ENCODE results near the gene BLM.
"Not testable (repeated sequence)": the region's sequence is repeated elsewhere in the genome, so short reads cannot be mapped to it uniquely, and the experiment has no call there.

The BLM gene

DNA sequence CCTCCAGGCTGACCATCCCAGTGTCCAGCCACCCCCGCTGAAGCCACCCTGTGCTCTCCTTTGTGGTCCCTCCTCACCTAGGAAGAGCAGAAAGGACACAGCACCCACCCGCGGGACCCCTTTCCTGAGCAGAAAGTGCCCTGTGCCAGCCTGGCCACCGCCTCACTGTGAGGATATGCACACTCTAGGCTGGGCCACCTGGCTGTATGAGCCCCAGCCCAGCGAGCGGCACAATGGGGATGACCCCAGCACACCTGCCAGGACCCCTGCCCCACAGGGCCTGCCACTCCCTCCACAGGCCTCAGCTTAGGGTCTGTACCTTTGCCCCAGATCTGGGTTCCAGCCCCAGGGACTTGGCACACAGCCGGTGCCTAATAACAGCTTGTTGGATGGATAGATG lies 103.3 kb downstream of the BLM start:
- Histone ChIP-seq H3K27me3 (ENCODE audit: insufficient read depth, low read depth) (no peaks in the 10 kb centered on the region), H3K36me3 (ENCODE audit: insufficient read depth) (no peaks in the 10 kb centered on the region), H3K27ac (no peak overlapping the region), H2AFZ (ENCODE audit: low read depth) (no peak overlapping the region), H3K4me2 (no peak overlapping the region), H3K4me3 (IDR thresholded peaks at IDR 0.05; ENCODE audit: insufficient read depth, low read depth, low read length) (no peak overlapping the region), H4K20me1 (ENCODE audit: insufficient read depth) (no peaks in the 10 kb centered on the region), H3K79me2 (ENCODE audit: insufficient read depth, low read depth) (no peaks in the 10 kb centered on the region), H3K4me1 (ENCODE audit: low read depth, poor library complexity, severe bottlenecking) (peaks cover 34% of the 10 kb centered on the region), H3K9ac (no peak overlapping the region)
- TF ChIP-seq, protein P1, sequence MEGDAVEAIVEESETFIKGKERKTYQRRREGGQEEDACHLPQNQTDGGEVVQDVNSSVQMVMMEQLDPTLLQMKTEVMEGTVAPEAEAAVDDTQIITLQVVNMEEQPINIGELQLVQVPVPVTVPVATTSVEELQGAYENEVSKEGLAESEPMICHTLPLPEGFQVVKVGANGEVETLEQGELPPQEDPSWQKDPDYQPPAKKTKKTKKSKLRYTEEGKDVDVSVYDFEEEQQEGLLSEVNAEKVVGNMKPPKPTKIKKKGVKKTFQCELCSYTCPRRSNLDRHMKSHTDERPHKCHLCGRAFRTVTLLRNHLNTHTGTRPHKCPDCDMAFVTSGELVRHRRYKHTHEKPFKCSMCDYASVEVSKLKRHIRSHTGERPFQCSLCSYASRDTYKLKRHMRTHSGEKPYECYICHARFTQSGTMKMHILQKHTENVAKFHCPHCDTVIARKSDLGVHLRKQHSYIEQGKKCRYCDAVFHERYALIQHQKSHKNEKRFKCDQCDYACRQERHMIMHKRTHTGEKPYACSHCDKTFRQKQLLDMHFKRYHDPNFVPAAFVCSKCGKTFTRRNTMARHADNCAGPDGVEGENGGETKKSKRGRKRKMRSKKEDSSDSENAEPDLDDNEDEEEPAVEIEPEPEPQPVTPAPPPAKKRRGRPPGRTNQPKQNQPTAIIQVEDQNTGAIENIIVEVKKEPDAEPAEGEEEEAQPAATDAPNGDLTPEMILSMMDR (conservative IDR thresholded peaks at IDR 0.05; ENCODE audit: low read depth, low read length) = no peak

DNA sequence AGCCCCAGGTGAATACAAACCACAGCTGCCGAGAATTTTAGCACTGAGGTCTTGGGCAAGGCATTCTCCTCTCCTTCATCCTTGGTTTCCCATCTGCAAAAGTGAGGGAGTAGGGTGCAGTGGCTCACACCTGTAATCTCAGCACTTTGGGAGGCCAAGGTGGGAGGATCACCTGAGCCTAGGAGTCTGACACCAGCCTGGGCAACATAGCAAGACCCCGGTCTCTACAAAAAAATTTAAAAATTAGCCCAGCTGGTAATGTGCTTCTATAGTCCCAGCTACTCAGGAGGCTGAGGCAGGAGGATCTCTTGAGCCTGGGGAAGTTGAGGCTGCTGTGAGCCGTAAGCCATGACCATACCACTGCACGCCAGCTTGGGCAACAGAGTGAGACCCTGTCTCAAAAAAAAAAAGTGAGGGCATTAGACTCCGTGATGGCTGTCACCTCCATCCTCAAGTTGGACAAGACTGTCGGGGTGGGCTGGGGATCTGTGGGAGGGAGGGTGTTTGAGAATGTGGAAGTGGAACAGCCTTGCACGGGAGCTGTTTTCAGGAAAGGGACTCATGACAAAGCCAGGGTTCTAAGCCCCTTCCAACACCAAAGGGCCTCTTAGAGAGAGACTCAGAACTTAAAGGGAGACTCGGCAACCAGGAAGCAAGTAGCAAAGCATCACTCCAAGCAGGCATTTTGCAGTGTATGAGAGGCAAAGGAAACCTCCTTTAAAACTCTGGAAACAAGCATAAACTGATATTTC lies 105.2 kb downstream of the BLM start:
- H3K9ac ChIP-seq = no peak overlapping the region

DNA sequence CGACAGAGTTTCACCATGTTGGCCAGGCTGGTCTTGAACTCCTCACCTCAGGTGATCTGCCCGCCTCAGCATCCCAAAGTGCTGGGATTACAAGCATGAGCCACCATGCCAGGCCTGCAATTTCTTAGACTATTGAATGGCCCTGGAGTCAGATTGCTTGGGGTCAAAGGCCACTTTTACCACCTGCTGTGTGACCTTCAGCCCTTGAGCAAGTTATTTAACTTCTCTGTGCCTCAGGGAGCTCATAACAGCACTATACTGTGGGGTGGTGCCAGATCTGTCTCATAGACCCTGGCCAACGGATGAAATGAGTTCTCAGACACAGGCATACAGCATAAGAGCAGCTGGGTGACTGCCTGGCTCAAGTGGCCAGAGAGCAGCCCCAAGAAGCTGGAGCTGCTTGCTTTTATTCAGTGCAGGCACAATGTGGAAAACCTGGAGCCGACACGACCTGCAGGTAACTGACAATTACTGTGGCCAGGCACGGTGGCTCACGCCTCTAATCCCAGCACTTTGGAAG lies 106.4 kb downstream of the BLM start:
- TF ChIP-seq, protein P1 (conservative IDR thresholded peaks at IDR 0.05; ENCODE audit: low read depth, low read length) = no peak
- Histone ChIP-seq H3K36me3 (ENCODE audit: insufficient read depth) (no peaks in the 10 kb centered on the region), H3K4me1 (ENCODE audit: low read depth, poor library complexity, severe bottlenecking) (peaks cover 4% of the 10 kb centered on the region), H3K79me2 (ENCODE audit: insufficient read depth, low read depth) (no peaks in the 10 kb centered on the region), H3K4me3 (IDR thresholded peaks at IDR 0.05; ENCODE audit: insufficient read depth, low read depth, low read length) (no peak overlapping the region), H4K20me1 (ENCODE audit: insufficient read depth) (no peaks in the 10 kb centered on the region), H2AFZ (ENCODE audit: low read depth) (no peak overlapping the region), H3K27ac (no peak overlapping the region), H3K27me3 (ENCODE audit: insufficient read depth, low read depth) (no peaks in the 10 kb centered on the region), H3K4me2 (no peak overlapping the region), H3K9ac (no peak overlapping the region)

More for the DNA sequence above, 105.2 kb downstream of the BLM start:
- H2AFZ ChIP-seq (ENCODE audit: low read depth) = no peak overlapping the region
- H3K27me3 ChIP-seq (ENCODE audit: insufficient read depth, low read depth) = no peaks in the 10 kb centered on the region
- TF ChIP-seq, protein P1 (conservative IDR thresholded peaks at IDR 0.05; ENCODE audit: low read depth, low read length) = no peak
- no peak overlapping the region for H3K27ac ChIP-seq
- H3K36me3 ChIP-seq (ENCODE audit: insufficient read depth) = no peaks in the 10 kb centered on the region
- peaks cover 15% of the 10 kb centered on the region for H3K4me1 ChIP-seq (ENCODE audit: low read depth, poor library complexity, severe bottlenecking)
- H3K4me2 ChIP-seq = no peak overlapping the region
- H3K79me2 ChIP-seq (ENCODE audit: insufficient read depth, low read depth) = no peaks in the 10 kb centered on the region
- H4K20me1 ChIP-seq (ENCODE audit: insufficient read depth) = no peaks in the 10 kb centered on the region
- no peak overlapping the region for H3K4me3 ChIP-seq (IDR thresholded peaks at IDR 0.05; ENCODE audit: insufficient read depth, low read depth, low read length)

DNA sequence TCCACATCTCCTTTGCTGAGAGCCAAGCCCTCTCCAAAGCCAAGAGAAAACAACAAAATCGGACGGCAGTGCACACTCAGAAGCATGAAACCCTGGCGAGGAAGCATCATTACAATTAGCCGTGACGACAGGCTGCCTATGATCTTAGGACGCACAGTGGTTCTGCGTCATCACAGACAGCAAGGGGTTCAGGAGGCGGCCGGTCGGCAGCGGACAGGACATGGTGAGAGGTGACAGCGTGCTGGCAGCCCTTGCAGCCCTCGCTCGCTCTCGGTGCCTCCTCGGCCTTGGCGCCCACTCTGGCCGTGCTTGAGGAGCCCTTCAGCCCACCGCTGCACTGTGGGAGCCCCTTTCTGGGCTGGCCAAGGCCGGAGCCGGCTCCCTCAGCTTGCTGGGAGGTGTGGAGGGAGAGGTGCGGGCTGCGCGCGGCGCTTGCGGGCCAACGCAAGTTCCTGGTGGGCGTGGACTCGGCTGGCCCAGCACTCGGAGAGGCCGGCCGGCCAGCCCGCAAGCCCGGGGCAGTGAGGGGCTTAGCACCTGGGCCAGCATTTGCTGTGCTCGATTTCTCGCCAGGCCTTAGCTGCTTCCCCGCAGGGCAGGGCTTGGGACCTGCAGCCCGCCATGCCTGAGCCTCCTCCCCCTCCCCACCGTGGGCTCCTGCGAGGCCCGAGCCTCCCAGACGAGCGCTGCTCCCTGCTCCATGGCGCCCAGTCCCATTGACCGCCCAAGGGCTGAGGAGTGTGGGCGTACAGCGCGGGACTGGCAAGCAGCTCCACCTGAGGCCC lies 108.2 kb downstream of the BLM start:
- H3K9ac ChIP-seq; H3K27ac ChIP-seq; H3K36me3 ChIP-seq (ENCODE audit: insufficient read depth); H4K20me1 ChIP-seq (ENCODE audit: insufficient read depth); H3K4me3 ChIP-seq (IDR thresholded peaks at IDR 0.05; ENCODE audit: insufficient read depth, low read depth, low read length); H3K27me3 ChIP-seq (ENCODE audit: insufficient read depth, low read depth); H3K4me1 ChIP-seq (ENCODE audit: low read depth, poor library complexity, severe bottlenecking); H3K79me2 ChIP-seq (ENCODE audit: insufficient read depth, low read depth); H2AFZ ChIP-seq (ENCODE audit: low read depth); H3K4me2 ChIP-seq: not testable (repeated sequence)

DNA sequence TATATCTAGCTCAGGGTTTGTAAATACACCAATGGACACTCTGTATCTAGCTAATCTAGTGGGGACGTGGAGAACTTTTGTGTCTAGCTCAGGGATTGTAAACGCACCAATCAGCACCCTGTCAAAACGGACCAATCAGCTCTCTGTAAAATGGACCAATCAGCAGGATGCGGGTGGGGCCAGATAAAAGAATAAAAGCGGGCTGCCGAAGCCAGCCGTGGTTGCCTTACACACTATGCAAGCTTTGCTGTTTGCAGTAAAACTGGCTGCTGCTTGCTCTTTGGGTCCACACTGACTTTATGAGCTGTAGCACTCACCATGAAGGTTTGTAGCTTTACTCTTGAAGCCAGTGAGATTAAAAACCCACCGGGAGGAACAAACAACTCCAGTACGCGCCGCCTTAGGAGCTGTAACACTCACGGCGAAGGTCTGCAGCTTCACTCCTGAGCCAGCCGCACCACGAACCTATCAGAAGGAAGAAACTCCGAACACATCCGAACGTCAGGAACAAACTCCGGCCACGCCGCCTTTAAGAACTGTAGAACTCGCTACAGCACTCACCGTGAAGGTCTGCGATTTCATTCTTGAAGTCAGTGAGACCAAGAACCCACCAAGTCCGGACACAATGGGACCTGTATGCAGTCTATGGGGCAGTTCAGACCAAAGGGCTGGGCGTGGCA lies 109.2 kb downstream of the BLM start:
- H2AFZ ChIP-seq (ENCODE audit: low read depth); H3K4me2 ChIP-seq; H3K79me2 ChIP-seq (ENCODE audit: insufficient read depth, low read depth); H3K36me3 ChIP-seq (ENCODE audit: insufficient read depth); H3K27ac ChIP-seq; H3K27me3 ChIP-seq (ENCODE audit: insufficient read depth, low read depth); H4K20me1 ChIP-seq (ENCODE audit: insufficient read depth); H3K4me3 ChIP-seq (IDR thresholded peaks at IDR 0.05; ENCODE audit: insufficient read depth, low read depth, low read length); H3K4me1 ChIP-seq (ENCODE audit: low read depth, poor library complexity, severe bottlenecking); H3K9ac ChIP-seq: not testable (repeated sequence)
